Measurements from ENCODE around the gene NAV1.

DNA sequence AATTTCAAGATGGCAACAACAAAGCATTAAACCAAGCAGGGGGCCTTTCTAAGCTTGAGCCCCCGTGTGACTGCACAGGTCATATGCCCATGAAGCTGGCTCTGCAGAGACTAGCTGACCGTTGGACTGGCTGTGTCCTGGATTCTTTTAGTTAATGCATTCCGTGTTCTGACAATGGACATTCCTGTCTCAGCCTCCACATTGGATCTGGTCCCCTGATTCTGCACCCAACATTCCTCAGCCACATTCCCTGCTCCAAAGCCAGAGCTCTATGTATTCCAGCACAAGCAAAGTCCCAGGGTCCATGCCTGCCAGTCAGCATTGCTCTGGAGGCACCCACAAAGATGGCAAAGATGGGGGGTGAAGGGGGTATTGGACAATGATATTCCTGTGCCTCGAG lies 5.1 kb upstream of the NAV1 start:
- TF ChIP-seq GATA2 (IDR thresholded peaks at IDR 0.05; ENCODE audit: low read depth, low read length) (no peak), GATA3 (IDR thresholded peaks at IDR 0.05; ENCODE audit: low read depth, low read length) (no peak)
